GM18505 (cell line): ENCODE measurements around the gene B2M.
"Not testable (repeated sequence)": the region's sequence is repeated elsewhere in the genome, so short reads cannot be mapped to it uniquely, and the experiment has no call there.

Experiments
- ATAC-seq: cut with Tn5 transposase; IDR thresholded peaks from one replicate; pipeline ENCODE4 v1.9.1; 2021; ENCODE audit not compliant: unreplicated experiment
- POLR2A ChIP-seq: IDR thresholded peaks from 4 replicates; pipeline ENCODE4 v1.6.1; 2011; ENCODE audit warnings: borderline replicate concordance; ENCODE audit not compliant: insufficient read depth, insufficient read length; ENCODE audit errors: extremely low read depth

Gene B2M

GRCh38 chr15:44712346-44713005, 1.2 kb downstream of the B2M start:
- peak; percentile 59 for TF ChIP-seq POLR2A
- no peak for ATAC-seq

- peak; percentile 51 for TF ChIP-seq POLR2A
- no peak for ATAC-seq
These were observed 2.0 kb downstream of the B2M start for GRCh38 chr15:44713006-44713966.

GRCh38 chr15:44715142-44715796, 4.0 kb downstream of the B2M start:
- no peak for TF ChIP-seq POLR2A
- no peak for ATAC-seq

GRCh38 chr15:44715797-44716334, 4.5 kb downstream of the B2M start:
- no peak for TF ChIP-seq POLR2A
- no peak for ATAC-seq

- TF ChIP-seq POLR2A = no peak
- ATAC-seq = no peak
These were observed 5.8 kb downstream of the B2M start for GRCh38 chr15:44716983-44717602.

- peak; percentile 38 for TF ChIP-seq POLR2A
- no peak for ATAC-seq
These were observed 7.0 kb downstream of the B2M start for GRCh38 chr15:44718180-44718926.

- no peak for TF ChIP-seq POLR2A
These were observed 7.6 kb downstream of the B2M start for GRCh38 chr15:44718927-44719292.

GRCh38 chr15:44719293-44719999, 8.1 kb downstream of the B2M start:
- TF ChIP-seq POLR2A = peak; percentile 94
- ATAC-seq = peak; percentile 35

More at GRCh38 chr15:44718927-44719292, 7.6 kb downstream of the B2M start:
- ATAC-seq = no peak

- TF ChIP-seq POLR2A = peak; percentile 72
- ATAC-seq = not testable (repeated sequence)
These were observed 8.7 kb downstream of the B2M start for GRCh38 chr15:44720000-44720435.

GRCh38 chr15:44720460-44721176, 9.3 kb downstream of the B2M start:
- no peak for ATAC-seq
- no peak for TF ChIP-seq POLR2A

GRCh38 chr15:44722011-44722410, 10.7 kb downstream of the B2M start:
- no peak for ATAC-seq
- TF ChIP-seq POLR2A = no peak
